Parathyroid adenoma (tissue), 2 donors: Measurements from ENCODE around the gene PEX11A.

Experiments used
- H2AFZ ChIP-seq: fragments of 300-600 bp; sonication (generic); one replicate; pipeline ENCODE4 v1.7.0; 2017; ENCODE audit warnings: antibody characterized with exemption, mild to moderate bottlenecking
- H3K27ac ChIP-seq: fragments of 300-600 bp; sonication (generic); one replicate; pipeline ENCODE4 v1.7.0; 2017
- H3K27me3 ChIP-seq: fragments of 300-600 bp; sonication (generic); one replicate; pipeline ENCODE4 v1.7.0; 2017; ENCODE audit warnings: low read length; ENCODE audit not compliant: control insufficient read depth, insufficient read depth
- H3K36me3 ChIP-seq: fragments of 300-600 bp; sonication (generic); one replicate; pipeline ENCODE4 v1.7.0; 2017; ENCODE audit warnings: low read length; ENCODE audit not compliant: control insufficient read depth, insufficient read depth
- H3K4me1 ChIP-seq: fragments of 300-600 bp; sonication (generic); one replicate; pipeline ENCODE4 v1.7.0; 2017; ENCODE audit warnings: control low read depth
- H3K4me2 ChIP-seq: fragments of 300-600 bp; sonication (generic); one replicate; pipeline ENCODE4 v1.7.0; 2017; ENCODE audit warnings: low read length
- H3K4me3 ChIP-seq: fragments of 300-600 bp; sonication (generic); one replicate; pipeline ENCODE4 v1.7.0; 2017; ENCODE audit warnings: low read depth, low read length
- H3K79me2 ChIP-seq: fragments of 300-600 bp; sonication (generic); one replicate; pipeline ENCODE4 v1.7.0; 2017; ENCODE audit warnings: control low read depth
- H3K9ac ChIP-seq: fragments of 300-600 bp; sonication (generic); one replicate; pipeline ENCODE4 v1.7.0; 2017; ENCODE audit warnings: mild to moderate bottlenecking
- H3K9me3 ChIP-seq: fragments of 300-600 bp; sonication (generic); one replicate; pipeline ENCODE4 v1.7.0; 2017; ENCODE audit warnings: low read length; ENCODE audit not compliant: control insufficient read depth
- CTCF ChIP-seq: fragments of 300-600 bp; sonication (generic); IDR thresholded peaks from one replicate; pipeline ENCODE4 v1.7.0; 2017; ENCODE audit warnings: antibody characterized with exemption, mild to moderate bottlenecking
- donor health status: primary hyperparathyroidism.

Gene PEX11A

GRCh38 chr15:89680282-89680873 is 10.2 kb downstream of the PEX11A start:
- Histone ChIP-seq H2AFZ (peak overlapping the region; percentile 28), H3K9me3 (no peaks in the 10 kb centered on the region), H3K36me3 (no peaks in the 10 kb centered on the region), H3K4me1 (peaks cover 16% of the 10 kb centered on the region), H3K27ac (peak overlapping the region; percentile 74), H3K4me2 (peak overlapping the region; percentile 2), H3K9ac (no peak overlapping the region), H3K4me3 (no peak overlapping the region), H3K79me2 (no peaks in the 10 kb centered on the region), H3K27me3 (no peaks in the 10 kb centered on the region)
- no peak for TF ChIP-seq CTCF

GRCh38 chr15:89679212-89679611 is 11.3 kb downstream of the PEX11A start, which contains the start of gene PLIN1:
Gene PLIN1, minus strand, starts transcription at chr15:89679367. Its CDS starts 1,878 bp downstream, at chr15:89677489.
- Histone ChIP-seq H3K4me2 (peak within 1 kb of the TSS; percentile 9), H3K36me3 (no peaks in the 10 kb centered on the region), H3K27me3 (no peaks in the 10 kb centered on the region), H3K4me1 (peaks cover 16% of the 10 kb centered on the region), H3K27ac (peak within 1 kb of the TSS; percentile 74), H3K9me3 (no peaks in the 10 kb centered on the region), H3K4me3 (no peak within 1 kb of the TSS), H3K79me2 (no peaks in the 10 kb centered on the region), H3K9ac (no peak within 1 kb of the TSS), H2AFZ (peak within 1 kb of the TSS; percentile 20)
- no peak for TF ChIP-seq CTCF

- no peak overlapping the region for H3K27ac ChIP-seq
- H3K4me3 ChIP-seq = no peak overlapping the region
- H3K9me3 ChIP-seq = no peaks in the 10 kb centered on the region
- no peak overlapping the region for H3K9ac ChIP-seq
- H3K4me1 ChIP-seq = peaks cover 16% of the 10 kb centered on the region
- H3K27me3 ChIP-seq = no peaks in the 10 kb centered on the region
- H2AFZ ChIP-seq = no peak overlapping the region
- H3K36me3 ChIP-seq = no peaks in the 10 kb centered on the region
- H3K4me2 ChIP-seq = no peak overlapping the region
- H3K79me2 ChIP-seq = no peaks in the 10 kb centered on the region
- TF ChIP-seq CTCF = no peak
Observed at GRCh38 chr15:89677381-89677780, 13.2 kb downstream of the PEX11A start.

- H3K27me3 ChIP-seq = no peaks in the 10 kb centered on the region
Observed at GRCh38 chr15:89675606-89676005, 14.9 kb downstream of the PEX11A start.

More at GRCh38 chr15:89675606-89676005, 14.9 kb downstream of the PEX11A start:
- H3K4me1 ChIP-seq = peaks cover 8% of the 10 kb centered on the region
- H3K4me3 ChIP-seq = no peak overlapping the region
- H3K9me3 ChIP-seq = no peaks in the 10 kb centered on the region
- H3K36me3 ChIP-seq = no peaks in the 10 kb centered on the region
- no peak for TF ChIP-seq CTCF
- H3K4me2 ChIP-seq = no peak overlapping the region
- H2AFZ ChIP-seq = no peak overlapping the region
- H3K9ac ChIP-seq = no peak overlapping the region
- H3K27ac ChIP-seq = no peak overlapping the region
- no peaks in the 10 kb centered on the region for H3K79me2 ChIP-seq
